ENCODE results near the gene PTPRQ. TPM values are rescaled to one million over a fixed set of nuclear protein-coding genes. Genes with fewer than 3 reads are reported as not detected.
A peak's percentile ranks its signal among the peaks of the same experiment; 100 is the strongest.

The PTPRQ gene
- polyA plus RNA-seq, 2 of the 4 experiments (the other 2 are of a cell fraction) = 0.14 to 0.17 TPM

GRCh38 chr12:80598004-80598606 is 154.1 kb downstream of the PTPRQ start (continued):
- no peak for TF ChIP-seq HMGXB4 (CRISPR knock-in tag; IDR thresholded peaks at IDR 0.05; ENCODE audit: borderline replicate concordance)
- TF ChIP-seq CBX8 (IDR thresholded peaks at IDR 0.05) = no peak
- TF ChIP-seq HOXB13 (CRISPR knock-in tag; IDR thresholded peaks at IDR 0.05; ENCODE audit: low read depth) = no peak
- TF ChIP-seq ZNF302 (CRISPR knock-in tag; IDR thresholded peaks at IDR 0.05) = no peak

GRCh38 chr12:80602455-80602854 is 158.4 kb downstream of the PTPRQ start:
- DNase-seq (ENCODE audit: low read depth in 1 of 2, low spot score in 1 of 2) (no peak), ATAC-seq (no peak), FAIRE-seq (no peak)
- TF ChIP-seq MAZ (IDR thresholded peaks at IDR 0.05; ENCODE audit: borderline replicate concordance, low read depth, low read length) (no peak), CHD2 (IDR thresholded peaks at IDR 0.05; ENCODE audit: low read length, partially characterized antibody) (no peak), FOSL2 (IDR thresholded peaks at IDR 0.05) (no peak), FOSL2 (CRISPR knock-in tag; IDR thresholded peaks at IDR 0.05) (no peak), ZFP36 (IDR thresholded peaks at IDR 0.05; ENCODE audit: borderline replicate concordance, partially characterized antibody) (no peak), NPAS2 (CRISPR knock-in tag; IDR thresholded peaks at IDR 0.05; ENCODE audit: borderline replicate concordance) (no peak), PHF8 (IDR thresholded peaks at IDR 0.05; ENCODE audit: borderline replicate concordance, low read depth) (no peak), HOXA7 (CRISPR knock-in tag; IDR thresholded peaks at IDR 0.05) (no peak), ESRRA (IDR thresholded peaks at IDR 0.05; ENCODE audit: borderline replicate concordance, low read length) (no peak), RARB (CRISPR knock-in tag; IDR thresholded peaks at IDR 0.05) (no peak), TFCP2L1 (CRISPR knock-in tag; IDR thresholded peaks at IDR 0.05) (no peak), GATA3 (IDR thresholded peaks at IDR 0.05; ENCODE audit: borderline replicate concordance) (no peak)
- TF ChIP-seq, protein P1, sequence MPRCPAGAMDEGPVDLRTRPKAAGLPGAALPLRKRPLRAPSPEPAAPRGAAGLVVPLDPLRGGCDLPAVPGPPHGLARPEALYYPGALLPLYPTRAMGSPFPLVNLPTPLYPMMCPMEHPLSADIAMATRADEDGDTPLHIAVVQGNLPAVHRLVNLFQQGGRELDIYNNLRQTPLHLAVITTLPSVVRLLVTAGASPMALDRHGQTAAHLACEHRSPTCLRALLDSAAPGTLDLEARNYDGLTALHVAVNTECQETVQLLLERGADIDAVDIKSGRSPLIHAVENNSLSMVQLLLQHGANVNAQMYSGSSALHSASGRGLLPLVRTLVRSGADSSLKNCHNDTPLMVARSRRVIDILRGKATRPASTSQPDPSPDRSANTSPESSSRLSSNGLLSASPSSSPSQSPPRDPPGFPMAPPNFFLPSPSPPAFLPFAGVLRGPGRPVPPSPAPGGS (IDR thresholded peaks at IDR 0.05) = no peak
- TF ChIP-seq, protein P2, sequence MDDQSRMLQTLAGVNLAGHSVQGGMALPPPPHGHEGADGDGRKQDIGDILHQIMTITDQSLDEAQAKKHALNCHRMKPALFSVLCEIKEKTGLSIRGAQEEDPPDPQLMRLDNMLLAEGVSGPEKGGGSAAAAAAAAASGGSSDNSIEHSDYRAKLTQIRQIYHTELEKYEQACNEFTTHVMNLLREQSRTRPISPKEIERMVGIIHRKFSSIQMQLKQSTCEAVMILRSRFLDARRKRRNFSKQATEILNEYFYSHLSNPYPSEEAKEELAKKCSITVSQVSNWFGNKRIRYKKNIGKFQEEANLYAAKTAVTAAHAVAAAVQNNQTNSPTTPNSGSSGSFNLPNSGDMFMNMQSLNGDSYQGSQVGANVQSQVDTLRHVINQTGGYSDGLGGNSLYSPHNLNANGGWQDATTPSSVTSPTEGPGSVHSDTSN (IDR thresholded peaks at IDR 0.05) = no peak
- Histone ChIP-seq H3K9me3 (no peaks in the 10 kb centered on the region), H3K4me2 (no peak overlapping the region), H3K4me3 (no peak overlapping the region), H3K27ac (no peak overlapping the region), H3K4me1 (no peaks in the 10 kb centered on the region)
- WGBS (ENCODE audit: missing lambda C conversion rate) = 66% methylated on average over 3 of the region's 3 CpGs
- POLR2A ChIA-PET = no interaction called here
- CTCF ChIA-PET = interaction anchor here (0.8 to 1.5 kb wide), 2 partner anchors 129 to 191 kb away, joined by 3 to 4 read pairs; no protein-coding TSS in a partner anchor

DNA sequence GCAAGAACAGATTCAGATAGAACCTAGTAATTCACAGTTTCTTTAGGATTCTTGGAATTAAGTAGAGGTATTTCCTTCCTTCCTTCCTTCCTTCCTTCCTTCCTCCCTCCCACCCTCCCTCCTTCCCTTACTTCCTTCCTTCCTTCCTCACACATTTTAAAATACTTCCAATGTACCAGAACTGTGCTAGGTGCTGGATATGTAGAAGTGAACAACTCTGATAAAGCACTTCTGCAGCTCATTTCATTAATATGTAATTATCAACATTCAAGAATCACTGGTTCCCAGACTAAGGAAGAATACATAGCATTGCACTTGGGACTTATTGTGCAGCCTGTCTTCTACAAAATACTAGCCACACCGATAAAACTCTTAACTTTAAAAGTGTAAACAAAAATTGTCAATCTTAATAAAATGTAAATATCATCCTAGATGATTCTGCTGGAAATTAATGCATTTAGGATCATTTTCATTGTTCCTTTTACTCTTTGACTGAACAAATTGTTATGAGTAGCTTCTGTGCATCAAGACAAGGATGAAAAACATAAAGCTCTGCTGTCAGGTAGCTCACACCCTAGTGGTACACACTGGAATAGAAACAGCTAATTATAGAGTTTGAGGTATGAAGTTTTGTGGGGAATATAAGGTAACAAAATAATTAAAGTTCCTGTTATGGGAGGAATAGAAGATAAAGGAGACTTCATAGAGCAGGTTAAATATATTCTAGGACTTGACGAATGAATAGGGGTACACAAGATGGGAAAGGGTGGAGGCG is 163.5 kb downstream of the PTPRQ start:
- no peak for FAIRE-seq
- 47% methylated on average over 3 of the region's 3 CpGs for WGBS (ENCODE audit: missing lambda C conversion rate)
- POLR2A ChIA-PET = no interaction called here
- H3K4me2 ChIP-seq = no peak overlapping the region
- no peaks in the 10 kb centered on the region for H3K4me1 ChIP-seq
- DNase-seq (ENCODE audit: low read depth in 1 of 2, low spot score in 1 of 2) = no peak
- H3K9me3 ChIP-seq = no peaks in the 10 kb centered on the region
- no peak overlapping the region for H3K4me3 ChIP-seq
- 0 out of 6 replicates have a peak, but pooled peaks have one; percentile 38 to 54 for ATAC-seq
- no peak overlapping the region for H3K27ac ChIP-seq
- 0 out of 5 replicates have a peak, but pooled peaks of 1 of the 2 experiments have one; percentile 9 for TF ChIP-seq RAD21 (conservative IDR thresholded peaks at IDR 0.05 in 1 of 2, IDR thresholded peaks at IDR 0.05 in 1 of 2)
- no peak for TF ChIP-seq CHD2 (IDR thresholded peaks at IDR 0.05; ENCODE audit: low read length, partially characterized antibody)
- CTCF ChIA-PET = interaction anchor here (0.5 to 1.2 kb wide), 3 partner anchors 9 to 333 kb away, joined by 3 to 4 read pairs (median 3); no protein-coding TSS in a partner anchor
